H9 (cell line): ENCODE data around the gene COMMD1. TPM values are rescaled to one million over a fixed set of nuclear protein-coding genes. Genes with fewer than 3 reads are reported as not detected.

Experiments used
- DNase-seq: peaks from one replicate; pipeline ENCODE4 v3.0.0-alpha.2; 2017
- H2AFZ ChIP-seq: one replicate; pipeline ENCODE4 v1.6.1; 2013; ENCODE audit warnings: mild to moderate bottlenecking, low read length, control low read depth, moderate library complexity
- H2AK5ac ChIP-seq: 2 replicates; pipeline ENCODE4 v1.6.1; 2013; ENCODE audit warnings: low read length, control low read depth, mixed read lengths; ENCODE audit not compliant: insufficient read length
- H2BK120ac ChIP-seq: one replicate; pipeline ENCODE4 v1.6.1; 2013; ENCODE audit warnings: low read depth, mild to moderate bottlenecking, low read length, control low read depth, inconsistent platforms; ENCODE audit not compliant: poor library complexity, severe bottlenecking
- H2BK12ac ChIP-seq: 2 replicates; pipeline ENCODE4 v1.6.1; 2013; ENCODE audit warnings: low read length, control low read depth, mixed read lengths, low read depth; ENCODE audit not compliant: insufficient read length
- H2BK15ac ChIP-seq: 2 replicates; pipeline ENCODE4 v1.6.1; 2013; ENCODE audit warnings: low read depth, low read length, control low read depth
- H2BK20ac ChIP-seq: one replicate; pipeline ENCODE4 v1.6.1; 2013; ENCODE audit warnings: low read depth, mild to moderate bottlenecking, low read length, control low read depth, inconsistent platforms; ENCODE audit not compliant: poor library complexity, severe bottlenecking
- H2BK5ac ChIP-seq: 2 replicates; pipeline ENCODE4 v1.6.1; 2013; ENCODE audit warnings: low read length, control low read depth, mixed read lengths; ENCODE audit not compliant: insufficient read length
- H3K14ac ChIP-seq: 2 replicates; pipeline ENCODE4 v1.6.1; 2013; ENCODE audit warnings: low read length, control low read depth; ENCODE audit not compliant: insufficient read depth
- H3K18ac ChIP-seq: 2 replicates; pipeline ENCODE4 v1.6.1; 2013; ENCODE audit warnings: low read depth, mild to moderate bottlenecking, mixed read lengths, low read length, control low read depth; ENCODE audit not compliant: insufficient read length
- H3K23ac ChIP-seq: 2 replicates; pipeline ENCODE4 v1.6.1; 2013; ENCODE audit warnings: low read length, control low read depth, mixed read lengths, low read depth; ENCODE audit not compliant: insufficient read length
- H3K23me2 ChIP-seq: 2 replicates; pipeline ENCODE4 v1.6.1; 2013; ENCODE audit warnings: low read depth, mild to moderate bottlenecking, mixed read lengths, low read length, control low read depth; ENCODE audit not compliant: insufficient read length, poor library complexity, severe bottlenecking
- H3K27ac ChIP-seq: 2 replicates; pipeline ENCODE4 v1.5.1; 2013; ENCODE audit warnings: low read length, control low read depth, mixed read lengths, low read depth; ENCODE audit not compliant: insufficient read length
- H3K27me3 ChIP-seq: 2 replicates; pipeline ENCODE4 v1.6.1; 2013; ENCODE audit warnings: low read length, control low read depth, inconsistent platforms; ENCODE audit not compliant: insufficient read depth
- H3K4ac ChIP-seq: 2 replicates; pipeline ENCODE4 v1.6.1; 2013; ENCODE audit warnings: low read depth, mild to moderate bottlenecking, control low read depth, inconsistent platforms, low read length, moderate library complexity
- H3K4me1 ChIP-seq: 2 replicates; pipeline ENCODE4 v1.6.1; 2013; ENCODE audit warnings: low read length, control low read depth, inconsistent platforms; ENCODE audit not compliant: insufficient read depth
- H3K4me2 ChIP-seq: 2 replicates; pipeline ENCODE4 v1.6.1; 2013; ENCODE audit warnings: low read length, control low read depth, mixed read lengths; ENCODE audit not compliant: insufficient read length, insufficient read depth
- H3K56ac ChIP-seq: 2 replicates; pipeline ENCODE4 v1.6.1; 2013; ENCODE audit warnings: low read depth, mild to moderate bottlenecking, mixed read lengths, low read length, control low read depth; ENCODE audit not compliant: insufficient read length
- H3K79me1 ChIP-seq: 2 replicates; pipeline ENCODE4 v1.6.1; 2013; ENCODE audit warnings: low read depth, mild to moderate bottlenecking, moderate library complexity, low read length, control low read depth, inconsistent platforms; ENCODE audit not compliant: insufficient read depth, poor library complexity, severe bottlenecking
- H3K79me2 ChIP-seq: 2 replicates; pipeline ENCODE4 v1.6.1; 2013; ENCODE audit warnings: low read length, control low read depth, inconsistent platforms; ENCODE audit not compliant: insufficient read depth
- H3K9ac ChIP-seq: 2 replicates; pipeline ENCODE4 v1.6.1; 2013; ENCODE audit warnings: low read length, control low read depth, mixed read lengths; ENCODE audit not compliant: insufficient read length; ENCODE audit errors: extremely low read depth
- H3K9me3 ChIP-seq: one replicate; pipeline ENCODE4 v1.6.1; 2013; ENCODE audit warnings: low read depth, low read length, inconsistent platforms; ENCODE audit not compliant: control insufficient read depth
- H3T11ph ChIP-seq: one replicate; pipeline ENCODE4 v1.6.1; 2013; ENCODE audit warnings: mild to moderate bottlenecking, low read length, control low read depth, inconsistent platforms
- H4K20me1 ChIP-seq: one replicate; pipeline ENCODE4 v1.6.1; 2013; ENCODE audit not compliant: control insufficient read depth, insufficient read length, insufficient read depth
- H4K5ac ChIP-seq: 2 replicates; pipeline ENCODE4 v1.6.1; 2013; ENCODE audit warnings: low read depth, mild to moderate bottlenecking, mixed read lengths, low read length, control low read depth; ENCODE audit not compliant: insufficient read length
- H4K8ac ChIP-seq: replicated peaks from 2 replicates; pipeline ENCODE4 v1.6.1; 2013; ENCODE audit warnings: low read length, control low read depth, mixed read lengths, low read depth; ENCODE audit not compliant: insufficient read length
- H4K91ac ChIP-seq: 2 replicates; pipeline ENCODE4 v1.6.1; 2013; ENCODE audit warnings: low read depth, mild to moderate bottlenecking, moderate library complexity, mixed read lengths, low read length, control low read depth; ENCODE audit not compliant: insufficient read length
- H3K27ac Mint-ChIP-seq, 3 experiments: 2 replicates in 2 of 3; 3 replicates in 1 of 3; pipeline ENCODE4 v1.8.0; 2020 to 2021; ENCODE audit warnings: mixed read lengths in 3 of 3, mild to moderate bottlenecking in 1 of 3, moderate library complexity in 1 of 3
- H3K27me3 Mint-ChIP-seq: 2 replicates; pipeline ENCODE4 v1.8.0; 2021; ENCODE audit warnings: low read depth, mild to moderate bottlenecking, moderate library complexity, mixed read lengths
- H3K36me3 Mint-ChIP-seq, 3 experiments: 2 replicates in 2 of 3; 3 replicates in 1 of 3; pipeline ENCODE4 v1.8.0; 2020 to 2021; ENCODE audit warnings: low read depth in 3 of 3, mixed read lengths in 3 of 3; ENCODE audit not compliant: insufficient read depth in 1 of 3
- H3K4me1 Mint-ChIP-seq, 2 experiments: 2 replicates each; pipeline ENCODE4 v1.8.0; 2020; ENCODE audit warnings: mixed read lengths in 2 of 2
- H3K4me3 Mint-ChIP-seq, 2 experiments: 2 replicates in 1 of 2; 3 replicates in 1 of 2; pipeline ENCODE4 v1.8.0; 2020 to 2021; ENCODE audit warnings: mild to moderate bottlenecking in 2 of 2, mixed read lengths in 2 of 2, moderate library complexity in 1 of 2
- H3K9me3 Mint-ChIP-seq, 2 experiments: 2 replicates in 1 of 2; 3 replicates in 1 of 2; pipeline ENCODE4 v1.8.0; 2020; ENCODE audit warnings: mild to moderate bottlenecking in 2 of 2, mixed read lengths in 2 of 2, moderate library complexity in 1 of 2
- WGBS: extraction: QIAGEN DNeasy Blood & Tissue Kit; methylation state at CpG from one replicate; pipeline ENCODE4 v1.1.7; 2013; ENCODE audit warnings: missing lambda C conversion rate, low lambda C conversion rate, mixed read lengths; ENCODE audit not compliant: insufficient read length; ENCODE audit errors: extremely low coverage; 5-methylcytosine and 5-hydroxymethylcytosine counted together
- total RNA-seq: library from RNA; stranded (reverse); gene quantifications from 2 replicates; pipeline ENCODE4 v1.2.1, GENCODE V29; 2021
- TF ChIP-seq, protein P1 (sequence below): fragments of 200-600 bp; sonication (generic); conservative IDR thresholded peaks from 3 replicates; pipeline ENCODE4 v1.8.0; 2021; ENCODE audit warnings: antibody characterized with exemption, mild to moderate bottlenecking

Gene COMMD1
- total RNA-seq, 1 experiment from 2014 or later = 31.5 TPM

DNA sequence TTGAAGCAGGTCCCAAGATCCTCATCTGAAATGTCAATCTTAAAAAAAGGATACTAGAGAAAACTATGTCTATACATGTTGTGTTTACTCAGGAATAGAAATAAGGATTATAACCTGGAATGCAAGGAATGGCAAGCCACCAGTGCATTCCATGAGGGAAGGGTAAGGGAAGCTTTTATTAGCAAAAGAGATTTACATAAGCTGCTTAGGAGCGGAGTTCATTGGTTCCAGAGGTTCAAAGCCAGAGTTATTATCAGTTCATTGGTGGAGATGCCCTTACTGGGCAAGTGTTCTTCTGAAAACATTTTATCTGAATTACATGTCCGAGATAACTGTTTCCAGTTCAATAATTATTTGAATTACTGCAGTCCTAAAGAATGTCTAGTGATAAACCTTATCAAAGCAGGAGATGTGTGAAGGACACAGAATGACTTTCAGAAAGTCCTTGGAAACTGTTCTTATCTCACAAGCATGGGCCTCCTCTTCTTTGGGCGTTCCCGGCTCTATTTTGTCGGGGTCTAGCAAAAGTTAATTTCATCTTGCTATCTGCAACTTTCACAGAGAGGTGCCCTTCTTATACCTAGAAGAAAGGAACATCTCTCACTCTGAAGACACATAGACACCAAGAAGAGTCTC lies 23.5 kb downstream of the COMMD1 start:
- no peak overlapping the region for H2BK5ac ChIP-seq
- no peak overlapping the region for H2BK120ac ChIP-seq
- peak overlapping the region; percentile 23 for H2BK12ac ChIP-seq
- no peak overlapping the region for H2AK5ac ChIP-seq
- H3K23me2 ChIP-seq = no peaks in the 10 kb centered on the region
- H3T11ph ChIP-seq = no peak overlapping the region
- no peak overlapping the region for H3K4me2 ChIP-seq
- H3K14ac ChIP-seq = no peak overlapping the region
- H3K23ac ChIP-seq = no peak overlapping the region
- TF ChIP-seq, protein P1, sequence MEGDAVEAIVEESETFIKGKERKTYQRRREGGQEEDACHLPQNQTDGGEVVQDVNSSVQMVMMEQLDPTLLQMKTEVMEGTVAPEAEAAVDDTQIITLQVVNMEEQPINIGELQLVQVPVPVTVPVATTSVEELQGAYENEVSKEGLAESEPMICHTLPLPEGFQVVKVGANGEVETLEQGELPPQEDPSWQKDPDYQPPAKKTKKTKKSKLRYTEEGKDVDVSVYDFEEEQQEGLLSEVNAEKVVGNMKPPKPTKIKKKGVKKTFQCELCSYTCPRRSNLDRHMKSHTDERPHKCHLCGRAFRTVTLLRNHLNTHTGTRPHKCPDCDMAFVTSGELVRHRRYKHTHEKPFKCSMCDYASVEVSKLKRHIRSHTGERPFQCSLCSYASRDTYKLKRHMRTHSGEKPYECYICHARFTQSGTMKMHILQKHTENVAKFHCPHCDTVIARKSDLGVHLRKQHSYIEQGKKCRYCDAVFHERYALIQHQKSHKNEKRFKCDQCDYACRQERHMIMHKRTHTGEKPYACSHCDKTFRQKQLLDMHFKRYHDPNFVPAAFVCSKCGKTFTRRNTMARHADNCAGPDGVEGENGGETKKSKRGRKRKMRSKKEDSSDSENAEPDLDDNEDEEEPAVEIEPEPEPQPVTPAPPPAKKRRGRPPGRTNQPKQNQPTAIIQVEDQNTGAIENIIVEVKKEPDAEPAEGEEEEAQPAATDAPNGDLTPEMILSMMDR = no peak
- H4K91ac ChIP-seq = no peak overlapping the region
- no peak overlapping the region for H2BK20ac ChIP-seq
- H3K4ac ChIP-seq = no peak overlapping the region
- no peak overlapping the region for H3K27ac ChIP-seq
- H3K9me3 ChIP-seq = no peaks in the 10 kb centered on the region
- no peak overlapping the region for H2BK15ac ChIP-seq
- H3K27me3 Mint-ChIP-seq = no peaks in the 10 kb centered on the region
- H3K4me1 ChIP-seq = no peaks in the 10 kb centered on the region
- H3K9me3 Mint-ChIP-seq = peaks cover 23 to 31% of the 10 kb centered on the region in 2 experiments
- WGBS = no CpG with 5 or more reads among the region's 5 CpGs
- DNase-seq = no peak
- no peak overlapping the region for H3K9ac ChIP-seq
- H3K27me3 ChIP-seq = no peaks in the 10 kb centered on the region
- no peak overlapping the region for H4K8ac ChIP-seq
- H2AFZ ChIP-seq = no peak overlapping the region
- peaks cover 21 to 42% (median 42%) of the 10 kb centered on the region in 3 experiments for H3K36me3 Mint-ChIP-seq
- peaks cover 2% of the 10 kb centered on the region for H4K20me1 ChIP-seq
- H3K79me1 ChIP-seq = no peaks in the 10 kb centered on the region
- H3K4me1 Mint-ChIP-seq = peaks cover 42% of the 10 kb centered on the region in 2 experiments
- H3K27ac Mint-ChIP-seq = peak overlapping the region in 1 of 3 experiments; percentile 92; a peak in 3 of 7 replicates
- H3K56ac ChIP-seq = no peak overlapping the region
- no peak overlapping the region for H4K5ac ChIP-seq
- H3K79me2 ChIP-seq = no peaks in the 10 kb centered on the region
- H3K4me3 Mint-ChIP-seq = no peak overlapping the region
- no peak overlapping the region for H3K18ac ChIP-seq
